ENCODE results near the gene MAP4. TPM values are rescaled to one million over a fixed set of nuclear protein-coding genes. Genes with fewer than 3 reads are reported as not detected.

MAP4 gene
- total and polyA plus RNA-seq, 12 donors = 141 to 1,345 (median 894) TPM

DNA sequence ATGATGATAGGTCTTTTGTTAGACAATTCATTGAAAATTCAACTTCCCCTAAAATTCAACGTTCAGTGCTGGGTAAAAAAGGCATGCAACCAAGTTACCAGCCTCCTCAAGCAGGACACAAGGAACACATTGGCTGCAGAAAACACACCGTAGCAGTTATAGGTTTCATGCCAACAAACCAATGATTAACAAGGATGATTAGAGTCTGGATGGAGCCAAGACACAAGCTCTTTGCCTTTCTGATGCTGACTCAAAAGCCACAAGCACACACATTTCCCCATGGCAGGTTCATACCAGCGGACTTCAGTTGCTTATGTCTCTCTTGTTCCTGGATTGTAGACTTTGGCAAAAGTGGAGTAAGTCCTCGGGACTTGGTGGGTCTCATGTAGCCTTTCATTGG lies 107.5 kb downstream of the MAP4 start:
- no peak for TF ChIP-seq CTCF (IDR thresholded peaks at IDR 0.05)
- Histone ChIP-seq H3K4me1 (peaks cover 0 to 17% (median 8%) of the 10 kb centered on the region in 9 donors), H3K4me3 (no peak overlapping the region), H3K36me3 (peaks cover 0 to 100% (median 19%) of the 10 kb centered on the region in 9 donors), H3K27me3 (no peaks in the 10 kb centered on the region), H3K27ac (no peak overlapping the region), H3K9me3 (no peaks in the 10 kb centered on the region)
- WGBS, 2 donors = 92 to 95% methylated on average over 4 of the region's 4 CpGs
- ATAC-seq (no peak), DNase-seq (no peak)
- intact Hi-C loops (cut with DNase I) = no loop called here

GRCh38 chr3:47907784-47908183 lies 108.4 kb downstream of the MAP4 start:
- ATAC-seq = no peak
- Histone ChIP-seq H3K27ac (no peak overlapping the region), H3K36me3 (peaks cover 0 to 100% (median 23%) of the 10 kb centered on the region in 9 donors), H3K4me1 (peaks cover 0 to 19% (median 8%) of the 10 kb centered on the region in 9 donors), H3K9me3 (no peaks in the 10 kb centered on the region), H3K27me3 (no peaks in the 10 kb centered on the region), H3K4me3 (no peak overlapping the region)
- no peak for TF ChIP-seq CTCF (IDR thresholded peaks at IDR 0.05)
- intact Hi-C loops (cut with DNase I) = no loop called here
- DNase-seq = no peak

- Histone ChIP-seq H3K4me1 (peaks cover 0 to 25% (median 6%) of the 10 kb centered on the region in 9 donors), H3K27me3 (no peaks in the 10 kb centered on the region), H3K4me3 (no peak overlapping the region), H3K9me3 (no peaks in the 10 kb centered on the region), H3K36me3 (peaks cover 0 to 99% (median 9%) of the 10 kb centered on the region in 9 donors), H3K27ac (peak overlapping the region in 1 of 10 donors; percentile 21)
- ATAC-seq (no peak), DNase-seq (no peak)
- intact Hi-C loops (cut with DNase I) = no loop called here
- TF ChIP-seq CTCF (IDR thresholded peaks at IDR 0.05) = no peak
Observed at GRCh38 chr3:47902746-47903145, 113.5 kb downstream of the MAP4 start.

- DNase-seq (no peak), ATAC-seq (no peak)
- H3K36me3 ChIP-seq = peaks cover 0 to 99% (median 5%) of the 10 kb centered on the region in 9 donors
- peaks cover 0 to 25% (median 6%) of the 10 kb centered on the region in 9 donors for H3K4me1 ChIP-seq
- no peak for TF ChIP-seq CTCF (IDR thresholded peaks at IDR 0.05)
- WGBS, 2 donors = 95 to 98% methylated on average over 7 of the region's 7 CpGs
- no peaks in the 10 kb centered on the region for H3K27me3 ChIP-seq
- intact Hi-C loops (cut with DNase I) = no loop called here
- H3K4me3 ChIP-seq = no peak overlapping the region
- H3K9me3 ChIP-seq = no peaks in the 10 kb centered on the region
- H3K27ac ChIP-seq = no peak overlapping the region
Observed at GRCh38 chr3:47901280-47901833, 114.9 kb downstream of the MAP4 start.

Measured in heart right ventricle (tissue), 16 donors.